Upper lobe of right lung (tissue), 1 donor: ENCODE results near the gene LPIN3. TPM values are rescaled to one million over a fixed set of nuclear protein-coding genes. Genes with fewer than 3 reads are reported as not detected.

Experiments used
- ATAC-seq: fragments of 200-7000 bp; cut with Tn5 transposase; one replicate; pipeline ENCODE4 v1.9.1; 2020; ENCODE audit warnings: mild to moderate bottlenecking, moderate library complexity
- DNase-seq: peaks from one replicate; pipeline ENCODE4 v3.0.0-alpha.2; 2020
- H3K27ac ChIP-seq: fragments of 200-600 bp; one replicate; pipeline ENCODE4 v1.8.0; 2022
- H3K27me3 ChIP-seq: fragments of 200-600 bp; one replicate; pipeline ENCODE4 v1.8.0; 2022; ENCODE audit warnings: mild to moderate bottlenecking
- H3K36me3 ChIP-seq: fragments of 200-600 bp; one replicate; pipeline ENCODE4 v1.8.0; 2022
- H3K4me1 ChIP-seq: fragments of 200-600 bp; one replicate; pipeline ENCODE4 v1.8.0; 2022
- H3K4me3 ChIP-seq: fragments of 200-600 bp; one replicate; pipeline ENCODE4 v1.8.0; 2022; ENCODE audit warnings: mild to moderate bottlenecking
- H3K9me3 ChIP-seq: fragments of 200-600 bp; one replicate; pipeline ENCODE4 v1.8.0; 2022
- CTCF ChIP-seq: fragments of 200-600 bp; IDR thresholded peaks from one replicate; pipeline ENCODE4 v1.8.0; 2022; ENCODE audit warnings: antibody characterized with exemption
- intact Hi-C: fragments of 100-400 bp; cut with DNase I; formaldehyde crosslinking; loops from one replicate; pipeline ENCODE4 v1.11.0; 2022
- total RNA-seq: library from RNA; stranded (reverse); fragmentation: NEBNext Ultra II Directional; extraction: Animal tissue kit (Norgen Biotek cat#: 25700); gene quantifications from one replicate; pipeline ENCODE4 v1.2.1, GENCODE V29; 2021
- donor health status: DM: no; HTN: yes; CAD: no; lungs with severe emphysema.

LPIN3 gene
- total RNA-seq, 1 donor from 2014 or later: 18.4 TPM

- DNase-seq (no peak), ATAC-seq (no peak)
- no peak for TF ChIP-seq CTCF
- H3K27me3 ChIP-seq: no peaks in the 10 kb centered on the region
- H3K27ac ChIP-seq: no peak overlapping the region
- H3K9me3 ChIP-seq: no peaks in the 10 kb centered on the region
- no peaks in the 10 kb centered on the region for H3K36me3 ChIP-seq
- no peak overlapping the region for H3K4me3 ChIP-seq
- intact Hi-C loops: no loop called here
- peaks cover 10% of the 10 kb centered on the region for H3K4me1 ChIP-seq
Measured at GRCh38 chr20:41342474-41343464, 2.1 kb downstream of the LPIN3 start.

GRCh38 chr20:41344477-41344876 lies 3.9 kb downstream of the LPIN3 start:
- intact Hi-C loops: no loop called here
- no peaks in the 10 kb centered on the region for H3K36me3 ChIP-seq
- no peak overlapping the region for H3K4me3 ChIP-seq
- no peaks in the 10 kb centered on the region for H3K9me3 ChIP-seq
- no peak for TF ChIP-seq CTCF
- H3K4me1 ChIP-seq: peaks cover 9% of the 10 kb centered on the region
- no peaks in the 10 kb centered on the region for H3K27me3 ChIP-seq
- DNase-seq: no peak
- H3K27ac ChIP-seq: no peak overlapping the region
- ATAC-seq: no peak

- Histone ChIP-seq H3K4me3 (no peak overlapping the region), H3K4me1 (peaks cover 2% of the 10 kb centered on the region), H3K9me3 (no peaks in the 10 kb centered on the region), H3K36me3 (no peaks in the 10 kb centered on the region), H3K27ac (no peak overlapping the region), H3K27me3 (no peaks in the 10 kb centered on the region)
- intact Hi-C loops: no loop called here
- TF ChIP-seq CTCF: no peak
- DNase-seq (no peak), ATAC-seq (no peak)
Measured at GRCh38 chr20:41344938-41345728, 4.5 kb downstream of the LPIN3 start.

GRCh38 chr20:41345729-41346067 lies 5.1 kb downstream of the LPIN3 start:
- no peaks in the 10 kb centered on the region for H3K9me3 ChIP-seq
- no peak for TF ChIP-seq CTCF
- ATAC-seq (no peak), DNase-seq (no peak)
- no peaks in the 10 kb centered on the region for H3K27me3 ChIP-seq
- no peaks in the 10 kb centered on the region for H3K4me1 ChIP-seq
- intact Hi-C loops: no loop called here
- H3K27ac ChIP-seq: no peak overlapping the region
- H3K4me3 ChIP-seq: no peak overlapping the region
- no peaks in the 10 kb centered on the region for H3K36me3 ChIP-seq

GRCh38 chr20:41347523-41348429 lies 7.2 kb downstream of the LPIN3 start:
- Histone ChIP-seq H3K27ac (no peak overlapping the region), H3K4me3 (no peak overlapping the region), H3K36me3 (no peaks in the 10 kb centered on the region), H3K9me3 (no peaks in the 10 kb centered on the region), H3K27me3 (no peaks in the 10 kb centered on the region), H3K4me1 (no peaks in the 10 kb centered on the region)
- intact Hi-C loops: no loop called here
- no peak for TF ChIP-seq CTCF
- no peak for DNase-seq
- no peak for ATAC-seq
